HK-2 (cell line): ENCODE measurements around the gene N4BP2.
"Not testable (repeated sequence)": the region's sequence is repeated elsewhere in the genome, so short reads cannot be mapped to it uniquely, and the experiment has no call there.

ENCODE experiments used
- DNase-seq: peaks from one replicate; pipeline ENCODE4 v3.0.0-alpha.2; 2018; ENCODE audit not compliant: unreplicated experiment

N4BP2 gene

GRCh38 chr4:40056716-40057585 is at the start of gene N4BP2:
Gene N4BP2, plus strand, starts transcription at chr4:40056850. Its CDS starts 40,491 bp downstream, at chr4:40097341.
- peak; percentile 82 for DNase-seq

- DNase-seq, result no peak
Observed at GRCh38 chr4:40016007-40016406, 40.6 kb upstream of the N4BP2 start.

GRCh38 chr4:40020221-40020620 is 36.4 kb upstream of the N4BP2 start:
- no peak for DNase-seq

GRCh38 chr4:40021116-40021515 is 35.5 kb upstream of the N4BP2 start:
- not testable (repeated sequence) for DNase-seq

GRCh38 chr4:40024049-40024448 is 32.6 kb upstream of the N4BP2 start:
- DNase-seq, result not testable (repeated sequence)

GRCh38 chr4:40032785-40033184 is 23.9 kb upstream of the N4BP2 start:
- no peak for DNase-seq

GRCh38 chr4:40033613-40034012 is 23.0 kb upstream of the N4BP2 start:
- no peak for DNase-seq

GRCh38 chr4:40038977-40039376 is 17.7 kb upstream of the N4BP2 start:
- no peak for DNase-seq

- DNase-seq, result no peak
Observed at GRCh38 chr4:40040908-40041307, 15.7 kb upstream of the N4BP2 start.

- DNase-seq, result no peak
Observed at GRCh38 chr4:40043786-40044185, 12.9 kb upstream of the N4BP2 start.

- no peak for DNase-seq
Observed at GRCh38 chr4:40046311-40046980, 10.2 kb upstream of the N4BP2 start.

GRCh38 chr4:40053161-40053560 is 3.5 kb upstream of the N4BP2 start:
- DNase-seq, result no peak

GRCh38 chr4:40055511-40055862 is 1.2 kb upstream of the N4BP2 start:
- no peak for DNase-seq

GRCh38 chr4:40055863-40056715 is 561 bp upstream of the N4BP2 start:
- peak; percentile 75 for DNase-seq

- DNase-seq, result peak; percentile 82
Observed at GRCh38 chr4:40057586-40058091, 989 bp downstream of the N4BP2 start.

GRCh38 chr4:40058121-40058520 is 1.5 kb downstream of the N4BP2 start:
- DNase-seq, result no peak

- DNase-seq, result no peak
Observed at GRCh38 chr4:40058854-40059253, 2.2 kb downstream of the N4BP2 start.

GRCh38 chr4:40059362-40059761 is 2.7 kb downstream of the N4BP2 start:
- no peak for DNase-seq

GRCh38 chr4:40065010-40065409 is 8.4 kb downstream of the N4BP2 start:
- DNase-seq, result no peak

GRCh38 chr4:40066651-40067050 is 10.0 kb downstream of the N4BP2 start:
- no peak for DNase-seq

GRCh38 chr4:40070387-40070786 is 13.7 kb downstream of the N4BP2 start:
- no peak for DNase-seq

GRCh38 chr4:40086421-40086820 is 29.8 kb downstream of the N4BP2 start:
- DNase-seq, result no peak
